GM10266 (cell line): Measurements from ENCODE around the gene STING1.

ENCODE experiments used
- DNase-seq: peaks from one replicate; pipeline ENCODE4 v3.0.0; 2012; ENCODE audit errors: extremely low spot score
- CTCF ChIP-seq: IDR thresholded peaks from 2 replicates; pipeline ENCODE4 v1.5.1; 2012; ENCODE audit warnings: mild to moderate bottlenecking, low read depth; ENCODE audit not compliant: control insufficient read depth, insufficient read depth; ENCODE audit errors: missing control alignments

STING1 gene

GRCh38 chr5:139473105-139473504, 9.5 kb downstream of the STING1 start:
- no peak for TF ChIP-seq CTCF
- DNase-seq, result no peak

GRCh38 chr5:139472386-139473030, 10.1 kb downstream of the STING1 start:
- no peak for TF ChIP-seq CTCF
- no peak for DNase-seq

GRCh38 chr5:139470821-139471300, 11.7 kb downstream of the STING1 start, which contains the start of gene SMIM33:
TSS of gene SMIM33 (plus strand) at chr5:139471004. CDS start at chr5:139471122, 118 bp downstream.
- TF ChIP-seq CTCF, result no peak
- DNase-seq, result no peak

GRCh38 chr5:139468421-139468931, 14.1 kb downstream of the STING1 start:
- TF ChIP-seq CTCF, result no peak
- DNase-seq, result no peak

- DNase-seq, result no peak
Measured at GRCh38 chr5:139462586-139463276, 19.8 kb downstream of the STING1 start, which contains the start of gene ECSCR. TSS of gene ECSCR (minus strand) at chr5:139462743. CDS start at chr5:139462670, 73 bp downstream.

GRCh38 chr5:139461698-139462097, 20.9 kb downstream of the STING1 start:
- no peak for DNase-seq
- no peak for TF ChIP-seq CTCF

More at GRCh38 chr5:139462586-139463276, 19.8 kb downstream of the STING1 start, which contains the start of gene ECSCR:
- TF ChIP-seq CTCF, result no peak

- TF ChIP-seq CTCF, result no peak
Measured at GRCh38 chr5:139461176-139461575, 21.4 kb downstream of the STING1 start.

More at GRCh38 chr5:139461176-139461575, 21.4 kb downstream of the STING1 start:
- no peak for DNase-seq
